Activated CD4-positive, CD25-positive, alpha-beta regulatory T cell (primary cell): ENCODE data around the gene SEMA5B.
A peak's percentile ranks its signal among the peaks of the same experiment; 100 is the strongest.

Experiments
- DNase-seq, 4 experiments: peaks; one replicate each; lab custom pipeline; 2025; lab: John Stamatoyannopoulos, UW

The SEMA5B gene

GRCh38 chr3:123027292-123028232 lies at the start of gene SEMA5B:
SEMA5B (minus strand) TSS chr3:123027763; CDS start chr3:122961263, 66,500 bp downstream.
- no peak for DNase-seq

GRCh38 chr3:123076496-123077418 lies 49.2 kb upstream of the SEMA5B start:
- no peak for DNase-seq

GRCh38 chr3:123076112-123076495 lies 48.5 kb upstream of the SEMA5B start:
- DNase-seq = no peak

GRCh38 chr3:123075359-123075758 lies 47.8 kb upstream of the SEMA5B start:
- DNase-seq = no peak

- DNase-seq = no peak
Measured at GRCh38 chr3:123072564-123072963, 45.0 kb upstream of the SEMA5B start.

- no peak for DNase-seq
Measured at GRCh38 chr3:123072152-123072551, 44.6 kb upstream of the SEMA5B start.

- DNase-seq = no peak
Measured at GRCh38 chr3:123071581-123071980, 44.0 kb upstream of the SEMA5B start.

- no peak for DNase-seq
Measured at GRCh38 chr3:123071146-123071545, 43.6 kb upstream of the SEMA5B start.

GRCh38 chr3:123070510-123070909 lies 42.9 kb upstream of the SEMA5B start:
- DNase-seq = no peak

GRCh38 chr3:123068601-123069381 lies 41.2 kb upstream of the SEMA5B start:
- no peak for DNase-seq

- peak in 1 of 4 experiments; percentile 6 for DNase-seq
Measured at GRCh38 chr3:123067689-123068600, 40.4 kb upstream of the SEMA5B start.

- peak in 3 of 4 experiments; percentile 4 to 45 (median 25) for DNase-seq
Measured at GRCh38 chr3:123066896-123067688, 39.5 kb upstream of the SEMA5B start, which contains the start of gene PDIA5. PDIA5 (plus strand) TSS chr3:123067025; CDS start chr3:123067165, 140 bp downstream.

GRCh38 chr3:123066599-123066895 lies 39.0 kb upstream of the SEMA5B start:
- DNase-seq = no peak

GRCh38 chr3:123064914-123065313 lies 37.4 kb upstream of the SEMA5B start:
- no peak for DNase-seq

GRCh38 chr3:123064506-123064905 lies 36.9 kb upstream of the SEMA5B start:
- no peak for DNase-seq

- no peak for DNase-seq
Measured at GRCh38 chr3:123063034-123063433, 35.5 kb upstream of the SEMA5B start.

GRCh38 chr3:123061856-123062255 lies 34.3 kb upstream of the SEMA5B start:
- no peak for DNase-seq

GRCh38 chr3:123060054-123060453 lies 32.5 kb upstream of the SEMA5B start:
- no peak for DNase-seq

- DNase-seq = no peak
Measured at GRCh38 chr3:123058505-123058904, 30.9 kb upstream of the SEMA5B start.

GRCh38 chr3:123055352-123055751 lies 27.8 kb upstream of the SEMA5B start:
- DNase-seq = no peak
